NCI-H226 (cell line): ENCODE results near the gene UFC1.
"Not testable (repeated sequence)": the region's sequence is repeated elsewhere in the genome, so short reads cannot be mapped to it uniquely, and the experiment has no call there.

Experiments
- DNase-seq: peaks from one replicate; pipeline ENCODE4 v3.0.0-alpha.2; 2015

UFC1 gene

GRCh38 chr1:161153682-161154337, at the start of gene UFC1:
Gene UFC1 (plus strand): TSS chr1:161153978. CDS start chr1:161153998, 20 bp downstream.
- DNase-seq: peak; percentile 88

GRCh38 chr1:161106431-161106830, 47.3 kb upstream of the UFC1 start:
- no peak for DNase-seq

DNA sequence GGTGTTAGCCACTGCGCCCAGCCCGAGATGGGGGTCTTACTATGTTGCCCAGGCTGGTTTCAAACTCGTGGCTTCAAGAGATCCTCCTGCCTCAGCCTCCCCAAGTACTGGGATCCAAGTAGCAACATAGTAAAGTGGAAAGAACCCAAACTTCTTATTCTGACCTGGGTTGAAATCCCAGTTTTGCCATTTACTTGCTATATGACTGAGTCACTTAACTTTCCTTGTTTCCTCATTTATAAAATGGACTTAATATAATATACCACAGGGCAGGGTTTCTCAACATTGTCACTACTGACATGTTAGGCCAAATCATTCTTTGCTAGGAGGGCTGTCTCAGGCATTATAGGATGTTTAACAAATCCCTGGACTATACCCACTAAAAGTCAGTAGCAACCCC, 42.7 kb upstream of the UFC1 start:
- DNase-seq: no peak

GRCh38 chr1:161111527-161111926, 42.3 kb upstream of the UFC1 start:
- DNase-seq: no peak

- DNase-seq: no peak
These were observed 39.9 kb upstream of the UFC1 start for GRCh38 chr1:161113915-161114314.

GRCh38 chr1:161114556-161114955, 39.2 kb upstream of the UFC1 start:
- no peak for DNase-seq

DNA sequence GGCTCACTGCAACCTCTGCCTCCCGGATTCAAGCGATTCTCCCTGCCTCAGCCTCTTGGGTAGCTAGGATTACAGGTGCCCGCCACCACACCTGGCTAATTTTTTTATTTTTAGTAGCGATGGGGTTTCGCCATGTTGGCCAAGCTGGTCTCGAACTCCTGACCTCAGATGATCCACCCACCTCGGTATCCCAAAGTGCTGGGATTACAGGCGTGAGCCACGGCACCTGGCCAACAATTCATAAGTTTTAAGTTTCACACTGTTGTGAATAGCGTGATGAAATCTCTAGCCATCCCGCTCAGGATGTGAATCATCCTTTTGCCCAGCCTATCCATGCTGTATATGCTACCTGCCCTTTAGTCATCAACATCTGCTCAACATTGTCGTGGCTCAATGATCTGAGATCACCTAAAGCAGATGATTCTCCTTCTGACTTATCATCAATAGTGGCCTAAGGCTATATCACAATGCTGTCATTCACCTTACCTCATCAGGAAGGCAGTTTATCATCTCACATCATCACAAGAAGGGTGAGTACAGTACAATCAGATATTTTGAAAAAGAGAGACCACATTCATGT, 38.6 kb upstream of the UFC1 start:
- peak; percentile 93 for DNase-seq

DNA sequence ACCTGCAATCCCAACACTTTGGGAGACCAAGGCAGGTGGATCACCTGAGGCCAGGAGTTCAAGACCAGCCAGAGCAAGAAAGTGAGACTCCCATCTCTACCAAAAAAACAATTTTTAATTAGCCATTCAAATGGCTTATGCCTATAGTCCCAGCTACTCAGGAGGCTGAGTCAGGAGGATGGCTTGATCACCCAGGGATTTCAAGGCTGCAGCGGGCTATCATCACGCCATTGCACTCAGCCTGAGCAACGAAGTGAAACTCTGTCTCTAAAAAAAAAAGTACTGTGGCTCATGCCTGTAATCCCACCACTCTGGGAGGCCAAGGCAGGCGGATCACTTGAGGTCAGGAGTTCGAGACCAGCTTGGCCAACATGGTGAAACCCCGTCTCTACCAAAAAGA, 37.8 kb upstream of the UFC1 start:
- not testable (repeated sequence) for DNase-seq

DNA sequence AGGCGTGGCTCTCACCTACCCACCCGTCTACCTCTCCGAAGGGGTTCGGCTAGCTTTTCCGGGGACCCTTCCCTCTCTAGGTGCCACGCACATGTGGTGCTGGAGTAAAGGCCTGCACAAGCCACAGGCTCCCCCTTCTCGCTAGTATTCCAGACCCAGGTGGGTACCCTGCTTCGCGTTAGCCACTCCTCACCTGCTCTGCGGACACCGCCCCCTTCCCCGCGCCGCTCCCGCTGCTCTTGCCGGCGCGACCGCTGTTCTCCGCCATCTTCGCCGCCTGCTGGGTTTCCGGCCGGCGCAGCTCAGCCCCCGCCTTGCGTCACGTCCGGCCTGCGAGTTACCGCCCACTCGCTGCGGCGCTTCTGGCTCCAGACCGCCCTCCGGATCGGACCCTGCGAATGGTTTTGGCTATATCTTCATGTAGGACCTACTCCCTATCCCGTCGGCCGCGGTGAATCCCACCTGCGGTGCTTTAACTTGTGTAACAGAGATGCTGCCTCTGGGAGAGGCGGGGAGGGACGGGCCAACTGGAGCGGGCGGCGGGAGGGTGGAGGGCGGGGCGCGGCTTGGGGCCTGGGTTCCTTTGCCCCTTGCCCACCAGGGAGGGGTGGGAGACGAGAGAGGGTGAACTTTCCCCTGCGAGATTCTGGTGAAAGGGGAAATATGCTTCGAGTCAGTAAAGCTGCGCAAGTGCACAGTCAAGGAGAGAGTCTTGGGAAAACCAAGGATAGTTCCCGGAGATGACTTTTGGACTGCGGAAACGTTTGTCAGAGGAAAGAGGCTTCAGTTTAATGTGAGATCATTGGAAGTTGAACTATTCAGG, 35.8 kb upstream of the UFC1 start, which contains the start of the genes NIT1 and PFDN2:
TSS of gene NIT1 (plus strand) at position 347 of the 823 bp plus-strand sequence. CDS start at position 419, 72 bp downstream.
TSS of gene PFDN2 (minus strand) at position 279 of the 823 bp plus-strand sequence. CDS start at position 268, 11 bp downstream.
- DNase-seq: peak; percentile 84

- DNase-seq: peak; percentile 47
These were observed 34.5 kb upstream of the UFC1 start for GRCh38 chr1:161119092-161119903.

DNA sequence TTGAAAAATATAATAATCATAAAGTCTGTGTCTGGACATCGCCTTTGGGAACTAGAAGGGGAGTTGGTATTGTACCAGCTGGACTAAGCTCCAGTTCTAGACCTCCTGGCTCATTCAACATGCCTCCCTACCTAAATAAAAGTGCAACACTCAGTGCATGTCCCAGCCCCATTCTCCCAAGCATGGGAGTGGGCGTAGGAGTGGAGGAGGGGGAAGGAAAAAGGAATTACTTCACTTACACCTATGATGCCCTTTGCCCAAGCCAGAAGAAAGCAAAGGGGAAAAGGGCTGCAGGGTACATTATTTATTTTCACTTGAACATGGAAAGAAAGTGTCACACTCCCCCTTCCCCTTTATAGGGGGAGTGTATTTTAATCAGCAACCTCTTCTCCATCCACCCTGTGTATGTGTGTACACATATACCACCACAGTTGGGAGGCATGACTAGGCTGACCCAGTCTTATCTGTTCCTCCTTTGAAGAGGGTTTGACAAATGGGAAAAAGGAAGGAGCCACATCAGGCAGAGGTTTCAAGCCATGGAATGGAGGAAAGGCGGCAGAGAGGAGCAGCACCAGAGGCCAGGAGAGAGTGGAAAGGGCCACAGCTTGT, 32.6 kb upstream of the UFC1 start:
- DNase-seq: no peak

GRCh38 chr1:161121834-161122233, 31.9 kb upstream of the UFC1 start:
- DNase-seq: no peak

DNA sequence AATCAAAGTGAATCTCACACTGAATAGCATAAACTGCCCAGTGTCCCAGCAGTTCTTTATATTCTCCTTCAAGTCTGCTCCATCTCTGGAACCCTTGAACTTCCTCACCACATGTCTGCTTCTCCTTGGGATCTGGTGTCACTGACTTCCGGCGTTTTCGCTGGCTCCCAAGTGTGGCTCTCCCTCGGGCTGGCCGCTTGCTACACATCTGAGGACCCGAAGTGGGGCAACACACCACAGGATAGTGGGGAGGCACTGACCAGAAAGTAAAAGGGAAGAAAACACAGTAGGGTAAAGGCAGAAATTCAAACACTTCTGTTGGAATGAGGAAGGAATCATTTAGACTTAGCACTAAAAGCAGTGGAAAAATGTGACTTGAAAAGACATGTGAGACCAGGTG, 30.8 kb upstream of the UFC1 start:
- DNase-seq: no peak

DNA sequence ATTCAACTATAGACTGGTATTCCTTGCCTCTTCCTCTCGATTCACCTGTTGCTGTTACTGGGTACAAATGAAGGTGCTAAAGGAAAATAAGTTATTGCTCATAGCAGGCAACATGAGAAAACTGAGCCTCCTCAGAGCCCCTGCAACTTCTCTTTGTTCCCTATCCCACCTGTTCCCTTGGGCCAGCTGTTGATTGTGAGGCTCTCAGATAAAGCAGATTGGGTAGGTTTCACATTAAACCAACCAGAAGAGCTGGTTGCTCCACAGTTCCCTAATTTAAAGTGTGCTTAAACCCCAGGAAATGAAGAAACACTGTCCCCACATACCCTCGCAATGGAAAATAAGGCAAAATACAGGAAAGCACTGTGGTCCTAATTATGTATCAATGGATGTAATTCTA, 26.1 kb upstream of the UFC1 start:
- no peak for DNase-seq

- DNase-seq: no peak
These were observed 25.0 kb upstream of the UFC1 start for GRCh38 chr1:161128591-161129420.

GRCh38 chr1:161130266-161130665, 23.5 kb upstream of the UFC1 start:
- DNase-seq: no peak

DNA sequence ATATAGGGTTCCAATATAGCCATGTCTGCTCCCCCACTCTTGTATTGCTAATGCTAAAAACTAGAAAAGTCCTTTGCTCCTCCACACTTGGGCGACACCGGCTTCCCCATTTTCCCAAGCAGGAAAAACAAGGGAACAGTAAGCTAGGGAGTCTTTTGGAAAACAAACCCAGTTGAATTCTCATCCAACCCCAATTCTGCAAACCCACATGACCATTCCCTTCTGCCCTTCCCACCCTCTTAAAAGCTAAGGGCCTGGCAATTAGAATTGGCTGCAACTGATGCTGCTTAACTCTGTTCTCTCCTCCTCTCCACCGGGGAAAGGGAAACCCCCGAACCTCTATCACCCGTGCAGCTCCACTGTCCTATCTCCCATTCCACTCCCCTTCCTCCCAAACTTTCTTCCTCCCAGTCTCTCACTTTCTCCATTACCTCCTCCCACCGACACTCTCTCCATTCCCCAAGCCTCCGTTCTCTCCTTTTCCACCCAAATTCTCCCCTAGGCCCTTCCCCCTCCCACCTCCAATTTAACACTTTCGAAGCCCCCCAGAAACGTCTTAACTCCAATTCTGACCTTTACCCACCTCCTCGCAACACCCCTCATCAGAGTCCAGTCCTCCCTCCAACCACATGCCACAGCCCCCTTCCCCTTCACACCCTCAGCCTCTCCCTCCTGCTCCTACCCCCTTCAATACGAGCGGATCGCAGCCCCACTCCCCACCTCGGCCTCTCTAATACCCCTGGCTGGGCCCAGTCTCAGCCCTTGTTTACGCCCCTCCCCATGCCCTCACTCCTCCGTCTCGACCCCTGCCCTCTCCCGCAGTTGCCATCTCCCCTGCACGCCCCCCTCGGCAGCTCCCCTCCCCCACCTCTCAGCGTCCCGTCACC, 22.0 kb upstream of the UFC1 start:
- peak; percentile 11 for DNase-seq

DNA sequence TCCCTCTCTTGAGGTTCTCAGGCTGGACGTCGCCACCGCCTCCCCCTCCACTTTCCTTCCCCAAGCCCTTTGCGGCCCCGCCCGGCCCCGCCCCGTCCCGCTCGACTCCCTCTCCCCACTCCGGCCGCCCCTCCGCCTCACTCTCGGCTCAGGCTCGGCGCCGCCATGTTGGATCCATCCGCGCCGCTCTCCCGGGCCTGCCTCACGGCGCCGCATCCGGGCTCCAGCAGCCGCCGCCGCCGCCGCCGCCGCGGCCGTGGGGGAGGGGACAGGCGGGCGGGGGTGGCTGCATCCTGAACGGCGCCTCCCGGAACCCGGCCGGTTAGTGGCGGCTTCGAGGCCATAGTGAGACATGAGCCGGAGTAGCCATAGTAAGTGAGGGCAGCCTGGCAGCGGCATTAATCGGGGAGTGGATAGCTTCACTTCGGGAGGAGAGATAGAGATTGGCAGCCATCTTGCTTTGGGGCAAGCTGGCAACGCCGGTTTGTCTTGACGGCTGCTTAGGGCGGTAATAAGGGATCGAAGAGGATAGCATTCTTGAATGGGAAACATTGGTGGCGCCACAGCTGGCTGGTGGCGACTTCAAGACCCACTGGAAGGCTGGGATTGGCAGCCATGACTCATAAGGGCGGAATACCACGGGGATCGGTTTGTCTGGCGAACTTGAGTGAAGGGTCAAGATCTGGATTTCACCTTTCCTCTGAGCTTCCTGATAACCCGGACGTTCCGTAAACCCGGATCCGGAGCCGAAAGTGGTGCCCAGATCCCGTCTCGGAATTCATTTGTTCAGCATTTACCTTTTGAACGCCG, 21.2 kb upstream of the UFC1 start, which contains the start of gene DEDD:
TSS of gene DEDD (minus strand) at position 258 of the 810 bp plus-strand sequence. CDS start 8,205 bp downstream, outside the sequence.
- peak; percentile 94 for DNase-seq

DNA sequence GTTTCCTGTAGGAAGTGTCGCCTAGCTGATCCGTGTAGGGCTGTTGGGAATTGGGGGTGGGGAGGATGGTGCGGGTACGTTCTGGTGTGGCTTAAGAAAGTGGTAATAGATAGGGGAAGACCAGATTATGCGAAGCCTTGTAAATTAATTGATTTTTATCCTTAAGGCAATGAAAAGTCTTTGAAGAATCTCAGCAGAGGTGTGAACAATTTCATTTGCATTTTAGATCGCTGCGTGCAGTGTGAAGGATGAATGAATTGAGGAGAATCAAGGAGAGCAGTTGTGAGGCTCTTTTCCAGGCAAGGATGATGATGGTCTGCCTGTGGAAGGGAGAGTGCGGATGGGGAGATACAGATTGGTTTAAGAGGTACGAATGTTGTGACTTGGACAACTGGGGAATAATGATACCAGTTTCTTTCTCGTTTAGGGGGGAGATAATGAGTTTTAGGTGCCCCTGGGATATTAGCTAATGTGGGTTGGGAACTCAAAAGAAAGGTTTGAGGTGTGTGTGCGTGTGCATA, 20.5 kb upstream of the UFC1 start:
- DNase-seq: no peak
